ENCODE measurements around the gene MRPL2.
"Not testable (repeated sequence)": the region's sequence is repeated elsewhere in the genome, so short reads cannot be mapped to it uniquely, and the experiment has no call there.

Gene MRPL2

GRCh38 chr6:43082806-43083655 is 23.8 kb upstream of the MRPL2 start:
- TF ChIP-seq CTCF (IDR thresholded peaks at IDR 0.05; ENCODE audit: insufficient read depth, low read depth, low read length, missing control alignments): no peak
- H3K4me3 ChIP-seq (ENCODE audit: low read depth, low read length): no peak overlapping the region
- DNase-seq (ENCODE audit: low read depth): no peak

- DNase-seq (ENCODE audit: low read depth); H3K4me3 ChIP-seq (ENCODE audit: low read depth, low read length): not testable (repeated sequence)
These were observed 22.7 kb upstream of the MRPL2 start for GRCh38 chr6:43081922-43082321.

GRCh38 chr6:43081043-43081442 is 21.8 kb upstream of the MRPL2 start:
- H3K4me3 ChIP-seq (ENCODE audit: low read depth, low read length): no peak overlapping the region
- TF ChIP-seq CTCF (IDR thresholded peaks at IDR 0.05; ENCODE audit: insufficient read depth, low read depth, low read length, missing control alignments): no peak
- no peak for DNase-seq (ENCODE audit: low read depth)

GRCh38 chr6:43078691-43079090 is 19.5 kb upstream of the MRPL2 start:
- no peak for TF ChIP-seq CTCF (IDR thresholded peaks at IDR 0.05; ENCODE audit: insufficient read depth, low read depth, low read length, missing control alignments)
- DNase-seq (ENCODE audit: low read depth): no peak
- H3K4me3 ChIP-seq (ENCODE audit: low read depth, low read length): no peak overlapping the region

- no peak for DNase-seq (ENCODE audit: low read depth)
- H3K4me3 ChIP-seq (ENCODE audit: low read depth, low read length): no peak overlapping the region
- TF ChIP-seq CTCF (IDR thresholded peaks at IDR 0.05; ENCODE audit: insufficient read depth, low read depth, low read length, missing control alignments): no peak
These were observed 18.8 kb upstream of the MRPL2 start for GRCh38 chr6:43077981-43078511.

GRCh38 chr6:43077333-43077809 is 18.1 kb upstream of the MRPL2 start:
- no peak overlapping the region for H3K4me3 ChIP-seq (ENCODE audit: low read depth, low read length)
- DNase-seq (ENCODE audit: low read depth): no peak
- TF ChIP-seq CTCF (IDR thresholded peaks at IDR 0.05; ENCODE audit: insufficient read depth, low read depth, low read length, missing control alignments): no peak

- no peak for TF ChIP-seq CTCF (IDR thresholded peaks at IDR 0.05; ENCODE audit: insufficient read depth, low read depth, low read length, missing control alignments)
- DNase-seq (ENCODE audit: low read depth): no peak
- H3K4me3 ChIP-seq (ENCODE audit: low read depth, low read length): peak overlapping the region; percentile 46
These were observed 17.5 kb upstream of the MRPL2 start for GRCh38 chr6:43076464-43077332.
